Measurements from ENCODE around the gene ARSA.

DNA sequence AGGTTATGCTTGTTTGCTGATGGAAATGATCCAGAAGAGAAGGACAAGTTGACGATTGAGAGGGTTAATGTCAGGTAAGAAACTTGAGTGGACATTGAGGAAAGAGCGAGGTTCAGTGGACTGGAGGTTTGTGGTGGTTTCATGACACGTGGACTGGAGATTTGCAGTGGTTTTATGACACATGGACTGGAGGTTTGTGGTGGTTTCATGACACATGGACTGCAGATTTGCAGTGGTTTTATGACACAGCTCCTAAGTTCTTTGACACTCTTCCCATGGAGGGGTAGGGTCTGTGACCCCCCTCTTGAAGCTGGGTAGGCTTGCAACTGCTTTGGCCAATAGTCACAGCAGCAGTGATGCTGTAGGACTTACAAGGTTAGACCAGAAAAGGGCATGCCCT lies 32.8 kb downstream of the ARSA start:
- no peak for TF ChIP-seq POLR2A (IDR thresholded peaks at IDR 0.05)
- TF ChIP-seq, protein P1, sequence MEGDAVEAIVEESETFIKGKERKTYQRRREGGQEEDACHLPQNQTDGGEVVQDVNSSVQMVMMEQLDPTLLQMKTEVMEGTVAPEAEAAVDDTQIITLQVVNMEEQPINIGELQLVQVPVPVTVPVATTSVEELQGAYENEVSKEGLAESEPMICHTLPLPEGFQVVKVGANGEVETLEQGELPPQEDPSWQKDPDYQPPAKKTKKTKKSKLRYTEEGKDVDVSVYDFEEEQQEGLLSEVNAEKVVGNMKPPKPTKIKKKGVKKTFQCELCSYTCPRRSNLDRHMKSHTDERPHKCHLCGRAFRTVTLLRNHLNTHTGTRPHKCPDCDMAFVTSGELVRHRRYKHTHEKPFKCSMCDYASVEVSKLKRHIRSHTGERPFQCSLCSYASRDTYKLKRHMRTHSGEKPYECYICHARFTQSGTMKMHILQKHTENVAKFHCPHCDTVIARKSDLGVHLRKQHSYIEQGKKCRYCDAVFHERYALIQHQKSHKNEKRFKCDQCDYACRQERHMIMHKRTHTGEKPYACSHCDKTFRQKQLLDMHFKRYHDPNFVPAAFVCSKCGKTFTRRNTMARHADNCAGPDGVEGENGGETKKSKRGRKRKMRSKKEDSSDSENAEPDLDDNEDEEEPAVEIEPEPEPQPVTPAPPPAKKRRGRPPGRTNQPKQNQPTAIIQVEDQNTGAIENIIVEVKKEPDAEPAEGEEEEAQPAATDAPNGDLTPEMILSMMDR (IDR thresholded peaks at IDR 0.05) = no peak
- no peak for TF ChIP-seq POLR2AphosphoS5 (IDR thresholded peaks at IDR 0.05)
- TF ChIP-seq EP300 (IDR thresholded peaks at IDR 0.05; ENCODE audit: low read depth) = no peak

Measured in transverse colon (tissue), 4 donors.